HG03558 (cell line): ENCODE data around the gene ITGB1BP2.
"Not testable (repeated sequence)": the region's sequence is repeated elsewhere in the genome, so short reads cannot be mapped to it uniquely, and the experiment has no call there.

Experiments used
- ATAC-seq: cut with Tn5 transposase; IDR thresholded peaks from one replicate; pipeline ENCODE4 v1.9.1; 2021; ENCODE audit warnings: moderate number of reproducible peaks; ENCODE audit not compliant: unreplicated experiment; ENCODE audit errors: extremely low read depth

The ITGB1BP2 gene

GRCh38 chrX:71301195-71301924, at the start of gene ITGB1BP2:
TSS of gene ITGB1BP2 (plus strand) at chrX:71301750. CDS start at chrX:71301807, 57 bp downstream.
- ATAC-seq, result no peak

- ATAC-seq, result no peak
Measured at GRCh38 chrX:71252221-71252620, 49.3 kb upstream of the ITGB1BP2 start.

- no peak for ATAC-seq
Measured at GRCh38 chrX:71253253-71254091, 48.1 kb upstream of the ITGB1BP2 start.

- ATAC-seq, result peak; percentile 38
Measured at GRCh38 chrX:71254092-71254963, 47.2 kb upstream of the ITGB1BP2 start, which contains the start of gene ZMYM3. TSS of gene ZMYM3 (minus strand) at chrX:71254140. CDS start at chrX:71253255, 885 bp downstream.

- no peak for ATAC-seq
Measured at GRCh38 chrX:71256051-71256450, 45.5 kb upstream of the ITGB1BP2 start.

GRCh38 chrX:71256856-71257255, 44.7 kb upstream of the ITGB1BP2 start:
- ATAC-seq, result no peak

- ATAC-seq, result not testable (repeated sequence)
Measured at GRCh38 chrX:71268624-71269023, 32.9 kb upstream of the ITGB1BP2 start.

- ATAC-seq, result no peak
Measured at GRCh38 chrX:71269801-71270395, 31.7 kb upstream of the ITGB1BP2 start.

GRCh38 chrX:71272313-71272712, 29.2 kb upstream of the ITGB1BP2 start:
- ATAC-seq, result not testable (repeated sequence)

GRCh38 chrX:71281300-71281699, 20.2 kb upstream of the ITGB1BP2 start:
- not testable (repeated sequence) for ATAC-seq

- peak; percentile 7 for ATAC-seq
Measured at GRCh38 chrX:71282514-71283402, 18.8 kb upstream of the ITGB1BP2 start.

GRCh38 chrX:71283403-71284143, 18.0 kb upstream of the ITGB1BP2 start, which contains the start of gene NONO:
TSS of gene NONO (plus strand) at chrX:71283635. CDS start at chrX:71290638, 7,003 bp downstream.
- ATAC-seq, result peak; percentile 72

GRCh38 chrX:71285929-71286328, 15.6 kb upstream of the ITGB1BP2 start:
- ATAC-seq, result no peak

- ATAC-seq, result no peak
Measured at GRCh38 chrX:71291381-71291780, 10.2 kb upstream of the ITGB1BP2 start.

GRCh38 chrX:71292669-71293365, 8.7 kb upstream of the ITGB1BP2 start:
- no peak for ATAC-seq

GRCh38 chrX:71296806-71297205, 4.7 kb upstream of the ITGB1BP2 start:
- no peak for ATAC-seq

- ATAC-seq, result no peak
Measured at GRCh38 chrX:71298119-71298518, 3.4 kb upstream of the ITGB1BP2 start.

GRCh38 chrX:71300064-71300463, 1.5 kb upstream of the ITGB1BP2 start:
- ATAC-seq, result not testable (repeated sequence)
